Prostate gland (tissue), 2 donors: ENCODE measurements around the gene ANXA1. TPM values are rescaled to one million over a fixed set of nuclear protein-coding genes. Genes with fewer than 3 reads are reported as not detected.

Source experiments
- DNase-seq: peaks from one replicate; pipeline ENCODE4 v3.0.0-alpha.2; 2019; ENCODE audit warnings: low spot score
- H3K27ac ChIP-seq, 2 donors: fragments of 200-600 bp; sonication (generic); 2 replicates each; pipeline ENCODE4 v1.5.1; 2017 to 2019
- H3K27me3 ChIP-seq: fragments of 200-600 bp; sonication (generic); replicated peaks from 2 replicates; pipeline ENCODE4 v1.5.1; 2019; ENCODE audit not compliant: insufficient read depth
- H3K36me3 ChIP-seq, 2 donors: fragments of 200-600 bp; sonication (generic); 1 replicate in 1 of 2; 2 replicates in 1 of 2; pipeline versions ENCODE4 v1.5.1 to v1.8.1; 2017 to 2019
- H3K4me1 ChIP-seq: fragments of 200-600 bp; sonication (generic); replicated peaks from 2 replicates; pipeline ENCODE4 v1.5.1; 2019
- H3K4me3 ChIP-seq, 2 donors: fragments of 200-600 bp; sonication (generic); 2 replicates each; pipeline ENCODE4 v1.5.1; 2017 to 2019
- H3K9me3 ChIP-seq: fragments of 200-600 bp; sonication (generic); 2 replicates; pipeline ENCODE4 v1.5.1; 2017
- CTCF ChIP-seq, 4 experiments: fragments of 200-600 bp in 2 of 4; fragments of 450-650 bp in 2 of 4; sonication (generic) in 2 of 4; IDR thresholded peaks; 1 replicate in 3 of 4; 2 replicates in 1 of 4; pipeline ENCODE4 v1.5.1; 2016 to 2019; ENCODE audit warnings: antibody characterized with exemption in 4 of 4, mild to moderate bottlenecking in 2 of 4, moderate library complexity in 2 of 4
- POLR2A ChIP-seq: fragments of 450-650 bp; IDR thresholded peaks from one replicate; pipeline ENCODE4 v1.6.1; 2016; ENCODE audit warnings: antibody characterized with exemption, mild to moderate bottlenecking
- POLR2AphosphoS5 ChIP-seq: sonication (generic); formaldehyde crosslinking; IDR thresholded peaks from one replicate; pipeline ENCODE4 v1.6.1; 2017; ENCODE audit warnings: antibody characterized with exemption
- WGBS: methylation state at CpG from one replicate; pipeline ENCODE4 v1.1.5; 2018; 5-methylcytosine and 5-hydroxymethylcytosine counted together
- intact Hi-C: fragments of 100-400 bp; cut with DNase I; formaldehyde crosslinking; loops from one replicate; pipeline ENCODE4 v1.14.2; 2022
- total RNA-seq, 2 donors: library from RNA; depleted of rRNA; stranded (reverse); fragments of >200 nt; gene quantifications; one replicate each; pipeline ENCODE4 v1.1.0, GENCODE V29; 2016

The ANXA1 gene
- total RNA-seq, 2 donors from 2014 or later: 65.3 to 341 TPM

GRCh38 chr9:73162987-73163768, 11.5 kb downstream of the ANXA1 start:
- no peak for TF ChIP-seq POLR2AphosphoS5
- TF ChIP-seq POLR2A: no peak
- TF ChIP-seq CTCF (IDR thresholded peaks at IDR 0.05): no peak
- peaks cover 4 to 12% of the 10 kb centered on the region in 2 donors for H3K36me3 ChIP-seq

GRCh38 chr9:73165911-73166310, 14.2 kb downstream of the ANXA1 start:
- intact Hi-C loops: no loop called here
- H3K4me3 ChIP-seq: no peak overlapping the region

More at GRCh38 chr9:73162987-73163768, 11.5 kb downstream of the ANXA1 start:
- no peak overlapping the region for H3K27ac ChIP-seq
- DNase-seq: no peak
- H3K27me3 ChIP-seq: no peaks in the 10 kb centered on the region
- H3K4me3 ChIP-seq: no peak overlapping the region
- no peaks in the 10 kb centered on the region for H3K4me1 ChIP-seq
- H3K9me3 ChIP-seq: no peaks in the 10 kb centered on the region
- intact Hi-C loops: no loop called here
- WGBS: 68% methylated on average over 6 of the region's 6 CpGs

GRCh38 chr9:73166468-73166867, 14.8 kb downstream of the ANXA1 start:
- Histone ChIP-seq H3K4me1 (no peaks in the 10 kb centered on the region), H3K36me3 (peaks cover 0 to 6% of the 10 kb centered on the region in 2 donors), H3K4me3 (no peak overlapping the region), H3K27me3 (no peaks in the 10 kb centered on the region), H3K9me3 (no peaks in the 10 kb centered on the region), H3K27ac (no peak overlapping the region)
- TF ChIP-seq POLR2AphosphoS5: no peak
- TF ChIP-seq POLR2A: no peak
- TF ChIP-seq CTCF (IDR thresholded peaks at IDR 0.05): no peak
- 98% methylated on average over 3 of the region's 3 CpGs for WGBS
- DNase-seq: no peak
- intact Hi-C loops: no loop called here

More at GRCh38 chr9:73165911-73166310, 14.2 kb downstream of the ANXA1 start:
- TF ChIP-seq POLR2A (no peak), CTCF (IDR thresholded peaks at IDR 0.05) (no peak), POLR2AphosphoS5 (no peak)
- WGBS: 93% methylated on average over 2 of the region's 2 CpGs
- H3K27ac ChIP-seq: no peak overlapping the region
- H3K36me3 ChIP-seq: peaks cover 0 to 6% of the 10 kb centered on the region in 2 donors
- H3K9me3 ChIP-seq: no peaks in the 10 kb centered on the region
- H3K27me3 ChIP-seq: no peaks in the 10 kb centered on the region
- H3K4me1 ChIP-seq: no peaks in the 10 kb centered on the region
- no peak for DNase-seq

- intact Hi-C loops: no loop called here
- Histone ChIP-seq H3K9me3 (no peaks in the 10 kb centered on the region), H3K36me3 (peaks cover 0 to 6% of the 10 kb centered on the region in 2 donors), H3K4me1 (no peaks in the 10 kb centered on the region), H3K4me3 (no peak overlapping the region), H3K27ac (no peak overlapping the region), H3K27me3 (no peaks in the 10 kb centered on the region)
- WGBS: 21% methylated on average over 4 of the region's 4 CpGs
- no peak for DNase-seq
- TF ChIP-seq POLR2A (no peak), CTCF (IDR thresholded peaks at IDR 0.05) (no peak), POLR2AphosphoS5 (no peak)
These were observed 15.9 kb downstream of the ANXA1 start for GRCh38 chr9:73167614-73168013.
